SU-DHL-6 (cell line): Measurements from ENCODE around the gene TOMM7.
"Not testable (repeated sequence)": the region's sequence is repeated elsewhere in the genome, so short reads cannot be mapped to it uniquely, and the experiment has no call there.

Experiments used
- EZH2phosphoT487 ChIP-seq: fragments of 200-600 bp; sonication (generic), shearing (Covaris generic); conservative IDR thresholded peaks from 2 replicates; pipeline ENCODE4 v1.6.1; 2018; ENCODE audit warnings: mild to moderate bottlenecking, antibody characterized with exemption, low read length, moderate library complexity, mixed read lengths
- TF ChIP-seq, protein P1 (sequence below): fragments of 200-600 bp; sonication (generic); IDR thresholded peaks from one replicate; pipeline ENCODE4 v1.5.1; 2017; ENCODE audit warnings: antibody characterized with exemption, mild to moderate bottlenecking, low read length, moderate library complexity; ENCODE audit not compliant: insufficient read depth, poor library complexity, severe bottlenecking

DNA sequence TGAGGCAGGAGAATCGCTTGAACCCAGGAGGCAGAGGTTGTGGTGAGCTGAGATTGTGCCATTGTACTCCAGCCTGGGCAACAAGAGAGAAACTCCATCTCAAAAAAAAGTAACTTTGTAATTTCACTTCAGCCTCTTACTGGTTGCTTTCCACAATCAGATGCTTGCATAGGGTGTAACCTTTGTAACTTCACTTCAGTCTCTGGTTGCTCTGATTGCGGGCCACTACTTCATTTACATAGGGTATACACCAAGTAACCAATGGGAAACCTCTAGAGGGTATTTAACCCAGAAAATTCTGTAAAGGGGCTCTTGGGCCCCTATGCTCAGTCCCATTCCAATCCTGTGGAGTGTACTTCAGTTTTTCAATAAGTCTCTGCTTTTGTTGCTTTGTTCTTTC, 13.9 kb upstream of the TOMM7 start:
- TF ChIP-seq, protein P1, sequence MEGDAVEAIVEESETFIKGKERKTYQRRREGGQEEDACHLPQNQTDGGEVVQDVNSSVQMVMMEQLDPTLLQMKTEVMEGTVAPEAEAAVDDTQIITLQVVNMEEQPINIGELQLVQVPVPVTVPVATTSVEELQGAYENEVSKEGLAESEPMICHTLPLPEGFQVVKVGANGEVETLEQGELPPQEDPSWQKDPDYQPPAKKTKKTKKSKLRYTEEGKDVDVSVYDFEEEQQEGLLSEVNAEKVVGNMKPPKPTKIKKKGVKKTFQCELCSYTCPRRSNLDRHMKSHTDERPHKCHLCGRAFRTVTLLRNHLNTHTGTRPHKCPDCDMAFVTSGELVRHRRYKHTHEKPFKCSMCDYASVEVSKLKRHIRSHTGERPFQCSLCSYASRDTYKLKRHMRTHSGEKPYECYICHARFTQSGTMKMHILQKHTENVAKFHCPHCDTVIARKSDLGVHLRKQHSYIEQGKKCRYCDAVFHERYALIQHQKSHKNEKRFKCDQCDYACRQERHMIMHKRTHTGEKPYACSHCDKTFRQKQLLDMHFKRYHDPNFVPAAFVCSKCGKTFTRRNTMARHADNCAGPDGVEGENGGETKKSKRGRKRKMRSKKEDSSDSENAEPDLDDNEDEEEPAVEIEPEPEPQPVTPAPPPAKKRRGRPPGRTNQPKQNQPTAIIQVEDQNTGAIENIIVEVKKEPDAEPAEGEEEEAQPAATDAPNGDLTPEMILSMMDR = not testable (repeated sequence)
- not testable (repeated sequence) for TF ChIP-seq EZH2phosphoT487
